Measurements from ENCODE around the gene MPPE1. TPM values are rescaled to one million over a fixed set of nuclear protein-coding genes. Genes with fewer than 3 reads are reported as not detected.

Gene MPPE1
- polyA plus RNA-seq (2013, experiment 1 of 4) = 18.8 TPM
- 20.5 TPM for polyA plus RNA-seq (2013, experiment 2 of 4)
- 16.3 TPM for polyA plus RNA-seq (2013, experiment 3 of 4)
- 17.9 TPM for polyA plus RNA-seq (2013, experiment 4 of 4)

GRCh38 chr18:11908182-11909060 is at the start of gene MPPE1:
Gene MPPE1 (minus strand): TSS chr18:11908317. CDS start chr18:11897264, 11,053 bp downstream.
- Histone ChIP-seq H3K27me3 (ENCODE audit: control insufficient read depth, insufficient read depth, low read length, poor library complexity, severe bottlenecking) (peaks cover 10% of the 10 kb centered on the region), H3K9me3 (ENCODE audit: control insufficient read depth, low read length) (no peaks in the 10 kb centered on the region), H3K4me3 (ENCODE audit: insufficient read depth, low read depth, low read length) (peak within 1 kb of the TSS; percentile 78), H3K4me1 (ENCODE audit: control insufficient read depth, insufficient read depth, low read length) (no peaks in the 10 kb centered on the region), H3K36me3 (ENCODE audit: control insufficient read depth, insufficient read depth, low read length) (no peaks in the 10 kb centered on the region), H3K27ac (ENCODE audit: insufficient read depth, low read depth, low read length, poor library complexity, severe bottlenecking) (peak within 1 kb of the TSS; percentile 77)
- 0% methylated on average over 106 of the region's 106 CpGs for WGBS, 2 experiments

GRCh38 chr18:11957636-11958035 is 49.5 kb upstream of the MPPE1 start:
- H3K4me3 ChIP-seq (ENCODE audit: insufficient read depth, low read depth, low read length) = no peak overlapping the region
- H3K27me3 ChIP-seq (ENCODE audit: control insufficient read depth, insufficient read depth, low read length, poor library complexity, severe bottlenecking) = no peaks in the 10 kb centered on the region
- H3K27ac ChIP-seq (ENCODE audit: insufficient read depth, low read depth, low read length, poor library complexity, severe bottlenecking) = no peak overlapping the region
- H3K4me1 ChIP-seq (ENCODE audit: control insufficient read depth, insufficient read depth, low read length) = no peaks in the 10 kb centered on the region
- H3K9me3 ChIP-seq (ENCODE audit: control insufficient read depth, low read length) = no peaks in the 10 kb centered on the region
- WGBS, 2 experiments = 91 to 95% methylated on average over 2 of the region's 2 CpGs
- H3K36me3 ChIP-seq (ENCODE audit: control insufficient read depth, insufficient read depth, low read length) = no peaks in the 10 kb centered on the region

GRCh38 chr18:11956371-11957308 is 48.5 kb upstream of the MPPE1 start:
- Histone ChIP-seq H3K27me3 (ENCODE audit: control insufficient read depth, insufficient read depth, low read length, poor library complexity, severe bottlenecking) (no peaks in the 10 kb centered on the region), H3K36me3 (ENCODE audit: control insufficient read depth, insufficient read depth, low read length) (no peaks in the 10 kb centered on the region), H3K4me1 (ENCODE audit: control insufficient read depth, insufficient read depth, low read length) (peaks cover 3% of the 10 kb centered on the region), H3K9me3 (ENCODE audit: control insufficient read depth, low read length) (no peaks in the 10 kb centered on the region), H3K27ac (ENCODE audit: insufficient read depth, low read depth, low read length, poor library complexity, severe bottlenecking) (no peak overlapping the region), H3K4me3 (ENCODE audit: insufficient read depth, low read depth, low read length) (no peak overlapping the region)
- 94 to 95% methylated on average over 10 of the region's 10 CpGs for WGBS, 2 experiments

GRCh38 chr18:11955239-11956029 is 47.3 kb upstream of the MPPE1 start:
- H3K27ac ChIP-seq (ENCODE audit: insufficient read depth, low read depth, low read length, poor library complexity, severe bottlenecking) = no peak overlapping the region
- WGBS, 2 experiments = 74 to 76% methylated on average over 7 to 8 of the region's 8 CpGs
- H3K4me3 ChIP-seq (ENCODE audit: insufficient read depth, low read depth, low read length) = no peak overlapping the region

GRCh38 chr18:11953113-11953512 is 45.0 kb upstream of the MPPE1 start:
- no peaks in the 10 kb centered on the region for H3K36me3 ChIP-seq (ENCODE audit: control insufficient read depth, insufficient read depth, low read length)
- H3K4me1 ChIP-seq (ENCODE audit: control insufficient read depth, insufficient read depth, low read length) = peaks cover 25% of the 10 kb centered on the region
- H3K27me3 ChIP-seq (ENCODE audit: control insufficient read depth, insufficient read depth, low read length, poor library complexity, severe bottlenecking) = no peaks in the 10 kb centered on the region
- no peaks in the 10 kb centered on the region for H3K9me3 ChIP-seq (ENCODE audit: control insufficient read depth, low read length)
- H3K27ac ChIP-seq (ENCODE audit: insufficient read depth, low read depth, low read length, poor library complexity, severe bottlenecking) = no peak overlapping the region
- H3K4me3 ChIP-seq (ENCODE audit: insufficient read depth, low read depth, low read length) = no peak overlapping the region
- 94 to 95% methylated on average over 5 of the region's 5 CpGs for WGBS, 2 experiments

More at GRCh38 chr18:11955239-11956029, 47.3 kb upstream of the MPPE1 start:
- H3K36me3 ChIP-seq (ENCODE audit: control insufficient read depth, insufficient read depth, low read length) = no peaks in the 10 kb centered on the region
- no peaks in the 10 kb centered on the region for H3K9me3 ChIP-seq (ENCODE audit: control insufficient read depth, low read length)
- peaks cover 11% of the 10 kb centered on the region for H3K4me1 ChIP-seq (ENCODE audit: control insufficient read depth, insufficient read depth, low read length)
- no peaks in the 10 kb centered on the region for H3K27me3 ChIP-seq (ENCODE audit: control insufficient read depth, insufficient read depth, low read length, poor library complexity, severe bottlenecking)

GRCh38 chr18:11951390-11951851 is 43.3 kb upstream of the MPPE1 start:
- Histone ChIP-seq H3K27ac (ENCODE audit: insufficient read depth, low read depth, low read length, poor library complexity, severe bottlenecking) (no peak overlapping the region), H3K36me3 (ENCODE audit: control insufficient read depth, insufficient read depth, low read length) (no peaks in the 10 kb centered on the region), H3K9me3 (ENCODE audit: control insufficient read depth, low read length) (no peaks in the 10 kb centered on the region), H3K4me1 (ENCODE audit: control insufficient read depth, insufficient read depth, low read length) (peaks cover 40% of the 10 kb centered on the region), H3K27me3 (ENCODE audit: control insufficient read depth, insufficient read depth, low read length, poor library complexity, severe bottlenecking) (no peaks in the 10 kb centered on the region), H3K4me3 (ENCODE audit: insufficient read depth, low read depth, low read length) (no peak overlapping the region)
- 48 to 50% methylated on average over 9 of the region's 9 CpGs for WGBS, 2 experiments

- H3K4me3 ChIP-seq (ENCODE audit: insufficient read depth, low read depth, low read length) = no peak overlapping the region
- H3K36me3 ChIP-seq (ENCODE audit: control insufficient read depth, insufficient read depth, low read length) = no peaks in the 10 kb centered on the region
- no peaks in the 10 kb centered on the region for H3K27me3 ChIP-seq (ENCODE audit: control insufficient read depth, insufficient read depth, low read length, poor library complexity, severe bottlenecking)
- no peaks in the 10 kb centered on the region for H3K9me3 ChIP-seq (ENCODE audit: control insufficient read depth, low read length)
- peaks cover 40% of the 10 kb centered on the region for H3K4me1 ChIP-seq (ENCODE audit: control insufficient read depth, insufficient read depth, low read length)
- WGBS, 2 experiments = 81 to 83% methylated on average over 4 of the region's 5 CpGs
- no peak overlapping the region for H3K27ac ChIP-seq (ENCODE audit: insufficient read depth, low read depth, low read length, poor library complexity, severe bottlenecking)
These were observed 42.7 kb upstream of the MPPE1 start for GRCh38 chr18:11950824-11951223.

- 49 to 63% methylated on average over 6 of the region's 6 CpGs for WGBS, 2 experiments
- H3K36me3 ChIP-seq (ENCODE audit: control insufficient read depth, insufficient read depth, low read length) = no peaks in the 10 kb centered on the region
- no peak overlapping the region for H3K27ac ChIP-seq (ENCODE audit: insufficient read depth, low read depth, low read length, poor library complexity, severe bottlenecking)
- no peak overlapping the region for H3K4me3 ChIP-seq (ENCODE audit: insufficient read depth, low read depth, low read length)
- no peaks in the 10 kb centered on the region for H3K9me3 ChIP-seq (ENCODE audit: control insufficient read depth, low read length)
- H3K4me1 ChIP-seq (ENCODE audit: control insufficient read depth, insufficient read depth, low read length) = peaks cover 40% of the 10 kb centered on the region
- no peaks in the 10 kb centered on the region for H3K27me3 ChIP-seq (ENCODE audit: control insufficient read depth, insufficient read depth, low read length, poor library complexity, severe bottlenecking)
These were observed 40.9 kb upstream of the MPPE1 start for GRCh38 chr18:11948852-11949523.

Data from ectodermal cell (in vitro differentiated cells).